H1 (cell line): ENCODE results near the gene CYP2C9. TPM values are rescaled to one million over a fixed set of nuclear protein-coding genes. Genes with fewer than 3 reads are reported as not detected.

ENCODE experiments used
- CTCF ChIA-PET: fragments of 300-600 bp; sonication (Branson Sonifier 250); formaldehyde crosslinking; loops from one replicate; lab custom pipeline; 2021; ENCODE audit not compliant: partially characterized antibody; lab: Charles Lee
- POLR2A ChIA-PET: fragments of 300-600 bp; sonication (Branson Sonifier 250); formaldehyde crosslinking; loops from one replicate; lab custom pipeline; 2021; ENCODE audit warnings: inconsistent platforms; ENCODE audit not compliant: partially characterized antibody; lab: Charles Lee
- DNase-seq, 2 experiments: peaks; one replicate each; pipeline versions ENCODE4 v3.0.0 to v3.0.0-alpha.2; 2010 to 2022; ENCODE audit warnings: low spot score in 2 of 2, low read depth in 1 of 2, mixed read lengths in 1 of 2
- FAIRE-seq: peaks from 2 replicates; lab custom pipeline; 2011; peaks lifted over from hg19 to GRCh38; lab: Jason Lieb, UNC
- H2AFZ ChIP-seq: 2 replicates; pipeline ENCODE4 v1.8.1; 2012; ENCODE audit warnings: low read length, inconsistent platforms
- H2AK5ac ChIP-seq: 2 replicates; pipeline ENCODE4 v1.6.1; 2013; ENCODE audit warnings: low read depth, low read length
- H2BK120ac ChIP-seq: replicated peaks from 2 replicates; pipeline ENCODE3; 2013; ENCODE audit warnings: low read depth, low read length, inconsistent platforms
- H2BK12ac ChIP-seq: 2 replicates; pipeline ENCODE4 v1.6.1; 2013; ENCODE audit warnings: low read depth, low read length
- H2BK15ac ChIP-seq: 2 replicates; pipeline ENCODE4 v1.6.1; 2013; ENCODE audit warnings: low read length
- H2BK20ac ChIP-seq: 2 replicates; pipeline ENCODE4 v1.6.1; 2013; ENCODE audit warnings: low read length
- H2BK5ac ChIP-seq: 2 replicates; pipeline ENCODE4 v1.6.1; 2013; ENCODE audit warnings: low read depth, low read length
- H3K14ac ChIP-seq: 2 replicates; pipeline ENCODE4 v1.6.1; 2013; ENCODE audit warnings: inconsistent platforms; ENCODE audit not compliant: insufficient read length
- H3K18ac ChIP-seq: 2 replicates; pipeline ENCODE4 v1.6.1; 2013; ENCODE audit warnings: low read length; ENCODE audit errors: extremely low read depth
- H3K23ac ChIP-seq: 2 replicates; pipeline ENCODE4 v1.6.1; 2013; ENCODE audit warnings: inconsistent platforms; ENCODE audit not compliant: insufficient read length
- H3K23me2 ChIP-seq: 2 replicates; pipeline ENCODE4 v1.6.1; 2013; ENCODE audit warnings: low read depth, low read length
- H3K27ac ChIP-seq: 2 replicates; pipeline ENCODE4 v1.6.1; 2011; ENCODE audit warnings: low read depth, low read length, inconsistent platforms
- H3K27me3 ChIP-seq, 4 experiments: replicated peaks in 1 of 4; 1 replicate in 1 of 4; 2 replicates in 3 of 4; pipeline versions ENCODE4 v1.6.1 to v1.8.1; 2011 to 2013; ENCODE audit warnings: low read length in 3 of 4, mild to moderate bottlenecking in 3 of 4, inconsistent platforms in 2 of 4, mixed read lengths in 2 of 4, moderate library complexity in 1 of 4; ENCODE audit not compliant: control insufficient read depth in 3 of 4, insufficient read depth in 3 of 4; ENCODE audit errors: extremely low read depth in 1 of 4
- H3K36me3 ChIP-seq, 4 experiments: 2 replicates each; pipeline versions ENCODE4 v1.6.1 to v1.8.1; 2011 to 2013; ENCODE audit warnings: mild to moderate bottlenecking in 4 of 4, low read length in 3 of 4, moderate library complexity in 2 of 4, control low read depth in 1 of 4, inconsistent platforms in 1 of 4; ENCODE audit not compliant: insufficient read depth in 4 of 4, control insufficient read depth in 2 of 4
- H3K4ac ChIP-seq: replicated peaks from 2 replicates; pipeline ENCODE3; 2013; ENCODE audit warnings: low read length, low read depth, mixed read lengths, inconsistent platforms; ENCODE audit not compliant: insufficient read length
- H3K4me1 ChIP-seq, 4 experiments: replicated peaks in 1 of 4; 1 replicate in 1 of 4; 2 replicates in 3 of 4; pipeline versions ENCODE4 v1.6.1 to v1.8.1; 2011 to 2013; ENCODE audit warnings: low read length in 3 of 4, inconsistent platforms in 2 of 4, mixed read lengths in 1 of 4; ENCODE audit not compliant: insufficient read depth in 4 of 4, control insufficient read depth in 3 of 4
- H3K4me2 ChIP-seq, 2 experiments: 2 replicates each; pipeline versions ENCODE4 v1.6.1 to v1.8.1; 2011 to 2013; ENCODE audit warnings: low read depth in 2 of 2, low read length in 2 of 2, control low read depth in 1 of 2, inconsistent platforms in 1 of 2, mild to moderate bottlenecking in 1 of 2; ENCODE audit not compliant: insufficient read depth in 1 of 2
- H3K4me3 ChIP-seq, 4 experiments: fragments of 200-600, 300-600 bp in 1 of 4; sonication (generic), shearing (Covaris generic), sonication (Bioruptor Twin) in 1 of 4; 2 replicates each; pipeline versions ENCODE4 v1.5.1 to v1.8.1; 2011 to 2016; ENCODE audit warnings: low read length in 4 of 4, low read depth in 3 of 4, control low read depth in 2 of 4, inconsistent platforms in 2 of 4, mild to moderate bottlenecking in 2 of 4, mixed read lengths in 1 of 4, moderate library complexity in 1 of 4; ENCODE audit not compliant: insufficient read depth in 2 of 4; ENCODE audit errors: extremely low read depth in 1 of 4
- H3K56ac ChIP-seq: replicated peaks from 2 replicates; pipeline ENCODE3; 2013; ENCODE audit warnings: low read depth, mild to moderate bottlenecking, mixed read lengths, low read length, inconsistent platforms; ENCODE audit not compliant: insufficient read length
- H3K79me1 ChIP-seq: 2 replicates; pipeline ENCODE4 v1.6.1; 2013; ENCODE audit warnings: low read depth, low read length, control low read depth
- H3K79me2 ChIP-seq, 2 experiments: 2 replicates each; pipeline versions ENCODE4 v1.6.1 to v1.8.1; 2012 to 2013; ENCODE audit warnings: low read length in 2 of 2, mild to moderate bottlenecking in 2 of 2, inconsistent platforms in 1 of 2; ENCODE audit not compliant: insufficient read depth in 2 of 2, control insufficient read depth in 1 of 2
- H3K9ac ChIP-seq, 4 experiments: replicated peaks in 1 of 4; 1 replicate in 1 of 4; 2 replicates in 3 of 4; pipeline versions ENCODE4 v1.6.1 to v1.8.1; 2011 to 2013; ENCODE audit warnings: low read depth in 3 of 4, low read length in 3 of 4, control low read depth in 2 of 4, mild to moderate bottlenecking in 2 of 4, moderate library complexity in 2 of 4, inconsistent platforms in 1 of 4; ENCODE audit errors: extremely low read depth in 1 of 4
- H3K9me3 ChIP-seq, 2 experiments: 2 replicates each; pipeline versions ENCODE4 v1.6.1 to v1.8.1; 2012 to 2013; ENCODE audit warnings: mild to moderate bottlenecking in 2 of 2, moderate library complexity in 2 of 2, control low read depth in 1 of 2, inconsistent platforms in 1 of 2, low read depth in 1 of 2, low read length in 1 of 2, mixed read lengths in 1 of 2; ENCODE audit not compliant: insufficient read depth in 2 of 2
- H4K20me1 ChIP-seq, 2 experiments: replicated peaks in 1 of 2; 2 replicates each; pipeline versions ENCODE3 to v1.8.1; 2011 to 2013; ENCODE audit warnings: inconsistent platforms in 2 of 2, low read length in 2 of 2, mild to moderate bottlenecking in 1 of 2; ENCODE audit not compliant: insufficient read depth in 2 of 2, control insufficient read depth in 1 of 2
- H4K5ac ChIP-seq: 2 replicates; pipeline ENCODE4 v1.6.1; 2013; ENCODE audit warnings: low read length, low read depth, mixed read lengths, inconsistent platforms; ENCODE audit not compliant: insufficient read length
- H4K8ac ChIP-seq: 2 replicates; pipeline ENCODE4 v1.8.0; 2013; ENCODE audit warnings: mild to moderate bottlenecking, moderate library complexity, low read length, inconsistent platforms; ENCODE audit not compliant: insufficient read depth; ENCODE audit errors: extremely low read depth
- H4K91ac ChIP-seq: replicated peaks from 2 replicates; pipeline ENCODE3; 2013; ENCODE audit warnings: low read length, mixed read lengths, inconsistent platforms; ENCODE audit not compliant: insufficient read length
- CHD1 ChIP-seq: IDR thresholded peaks from 2 replicates; pipeline ENCODE4 v1.6.1; 2012; ENCODE audit warnings: low read depth, low read length, improper control_type of control experiment
- RAD21 ChIP-seq, 2 experiments: IDR thresholded peaks in 1 of 2; conservative IDR thresholded peaks in 1 of 2; 2 replicates each; pipeline ENCODE4 v1.6.1; 2011; ENCODE audit warnings: low read depth in 2 of 2, low read length in 2 of 2, improper control_type of control experiment in 1 of 2, inconsistent platforms in 1 of 2, mild to moderate bottlenecking in 1 of 2, moderate library complexity in 1 of 2
- WGBS, 2 experiments: shearing (Covaris generic) in 1 of 2; methylation state at CpG; one replicate each; pipeline versions ENCODE4 v1.1.6 to v1.1.7; 2013 to 2015; ENCODE audit warnings: low lambda C conversion rate in 2 of 2, mixed read lengths in 2 of 2, inconsistent platforms in 1 of 2, low coverage in 1 of 2, missing lambda C conversion rate in 1 of 2; ENCODE audit not compliant: insufficient replicate concordance in 2 of 2, insufficient coverage in 1 of 2, insufficient read length in 1 of 2; ENCODE audit errors: extremely low coverage in 1 of 2, missing lambda C conversion rate in 1 of 2; 5-methylcytosine and 5-hydroxymethylcytosine counted together
- polyA plus RNA-seq, 7 experiments: library from polyadenylated mRNA; depleted of rRNA in 3 of 7; stranded (reverse) in 5 of 7; unstranded in 2 of 7; fragments of >200 nt in 5 of 7; fragments of 200-250 nt in 2 of 7; gene quantifications; 1 replicate in 5 of 7; 2 replicates in 1 of 7; 4 replicates in 1 of 7; pipeline versions ENCODE4 v1.2.1 to v1.2.3, GENCODE V29; 2011 to 2013; ENCODE audit warnings: missing spikeins in 2 of 7, mixed read lengths in 2 of 7
- total RNA-seq: library from RNA; stranded (reverse); fragmentation: NEBNext Ultra II Directional; extraction: Animal tissue kit (Norgen Biotek cat#: 25700); gene quantifications from 2 replicates; pipeline ENCODE4 v1.2.1, GENCODE V29; 2021
- TF ChIP-seq, protein P1 (sequence below), 3 experiments: IDR thresholded peaks; 1 replicate in 2 of 3; 2 replicates in 1 of 3; pipeline versions ENCODE4 v1.5.1 to v1.6.1; 2011; ENCODE audit warnings: low read length in 3 of 3, mild to moderate bottlenecking in 3 of 3, inconsistent platforms in 2 of 3, low read depth in 1 of 3, moderate library complexity in 1 of 3; ENCODE audit not compliant: insufficient read depth in 1 of 3; ENCODE audit errors: control extremely low read depth in 1 of 3

Gene CYP2C9
- total and polyA plus RNA-seq, 2 of the 8 experiments (the other 6 are each of a cell fraction or from before 2014, with no cell fraction given) = 0.03 TPM; not detected in 1

DNA sequence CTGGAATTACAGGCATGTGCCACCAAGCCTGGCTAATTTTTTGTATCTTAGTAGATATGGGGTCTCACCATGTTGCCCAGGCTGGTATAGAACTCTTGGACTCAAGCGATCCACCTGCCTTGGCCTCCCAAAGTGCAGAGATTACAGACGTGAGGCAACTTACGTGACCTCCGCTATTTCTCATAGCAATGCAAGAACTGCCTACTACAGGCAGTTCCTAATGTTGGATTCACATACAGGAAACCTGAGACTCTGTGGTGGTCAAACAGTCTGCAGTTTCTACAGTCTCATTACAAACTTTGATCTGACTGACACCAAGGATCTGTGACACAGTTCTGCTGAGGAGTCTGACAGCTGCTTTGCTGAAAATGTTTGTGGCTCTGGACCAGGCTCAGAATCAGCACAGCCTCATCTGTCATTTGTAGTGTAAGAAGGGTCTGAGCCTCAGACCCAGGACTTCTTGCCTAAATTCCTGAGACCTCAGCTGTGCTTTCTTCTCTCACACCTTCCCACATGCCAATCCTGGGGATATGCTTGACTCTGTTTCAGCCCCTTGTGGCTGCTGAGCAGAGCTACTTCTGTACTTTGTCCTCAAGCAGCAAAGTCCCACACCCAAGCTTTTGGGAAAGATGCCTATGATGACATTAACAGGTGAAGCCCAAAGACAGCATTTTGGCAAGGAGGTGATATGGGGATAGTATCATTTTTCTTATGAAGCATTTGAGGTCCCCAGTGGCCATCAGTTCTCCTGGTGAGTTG, 48.0 kb upstream of the CYP2C9 start:
- WGBS, 2 experiments = 81% methylated on average over 4 of the region's 4 CpGs; no CpG with 5 or more reads in 1 of the 2 experiments
- Histone ChIP-seq H3K23me2 (no peaks in the 10 kb centered on the region), H4K8ac (no peak overlapping the region), H3K56ac (no peak overlapping the region), H3K4ac (no peak overlapping the region), H2AK5ac (no peak overlapping the region), H3K4me2 (no peak overlapping the region), H3K27ac (no peak overlapping the region), H3K79me1 (no peaks in the 10 kb centered on the region), H3K4me3 (no peak overlapping the region), H2BK20ac (no peak overlapping the region), H4K5ac (no peak overlapping the region), H3K9me3 (peaks cover 4 to 6% of the 10 kb centered on the region in 2 experiments; a peak in 3 of 4 replicates), H3K79me2 (no peaks in the 10 kb centered on the region), H2BK15ac (no peak overlapping the region), H2AFZ (no peak overlapping the region), H3K9ac (no peak overlapping the region), H3K23ac (no peak overlapping the region), H3K18ac (no peak overlapping the region), H4K91ac (no peak overlapping the region), H2BK5ac (no peak overlapping the region), H2BK120ac (no peak overlapping the region), H3K4me1 (no peaks in the 10 kb centered on the region)
- DNase-seq (no peak), FAIRE-seq (peak; percentile 28)
- POLR2A ChIA-PET = interaction anchor here (0.6 kb wide), 1 partner anchor 154 kb away, joined by 6 read pairs; no protein-coding TSS in a partner anchor
- TF ChIP-seq CHD1 (no peak), RAD21 (IDR thresholded peaks at IDR 0.05 in 1 of 2, conservative IDR thresholded peaks at IDR 0.05 in 1 of 2; ENCODE audit: low read depth in 2 of 2, low read length in 2 of 2) (peak in 1 of 2 experiments; percentile 21; a peak in 2 of 4 replicates)
- TF ChIP-seq, protein P1, sequence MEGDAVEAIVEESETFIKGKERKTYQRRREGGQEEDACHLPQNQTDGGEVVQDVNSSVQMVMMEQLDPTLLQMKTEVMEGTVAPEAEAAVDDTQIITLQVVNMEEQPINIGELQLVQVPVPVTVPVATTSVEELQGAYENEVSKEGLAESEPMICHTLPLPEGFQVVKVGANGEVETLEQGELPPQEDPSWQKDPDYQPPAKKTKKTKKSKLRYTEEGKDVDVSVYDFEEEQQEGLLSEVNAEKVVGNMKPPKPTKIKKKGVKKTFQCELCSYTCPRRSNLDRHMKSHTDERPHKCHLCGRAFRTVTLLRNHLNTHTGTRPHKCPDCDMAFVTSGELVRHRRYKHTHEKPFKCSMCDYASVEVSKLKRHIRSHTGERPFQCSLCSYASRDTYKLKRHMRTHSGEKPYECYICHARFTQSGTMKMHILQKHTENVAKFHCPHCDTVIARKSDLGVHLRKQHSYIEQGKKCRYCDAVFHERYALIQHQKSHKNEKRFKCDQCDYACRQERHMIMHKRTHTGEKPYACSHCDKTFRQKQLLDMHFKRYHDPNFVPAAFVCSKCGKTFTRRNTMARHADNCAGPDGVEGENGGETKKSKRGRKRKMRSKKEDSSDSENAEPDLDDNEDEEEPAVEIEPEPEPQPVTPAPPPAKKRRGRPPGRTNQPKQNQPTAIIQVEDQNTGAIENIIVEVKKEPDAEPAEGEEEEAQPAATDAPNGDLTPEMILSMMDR (IDR thresholded peaks at IDR 0.05; ENCODE audit: control extremely low read depth in 1 of 3, insufficient read depth in 1 of 3, low read depth in 1 of 3, low read length in 3 of 3) = peak in 2 of 3 experiments; percentile 16 to 32; a peak in 3 of 4 replicates
- TF ChIP-seq, all 59 proteins: peak for 2
- Histone ChIP-seq H3K27me3 (no peaks in the 10 kb centered on the region), H3K14ac (no peak overlapping the region), H4K20me1 (no peaks in the 10 kb centered on the region), H3K36me3 (no peaks in the 10 kb centered on the region), H2BK12ac (no peak overlapping the region)
- CTCF ChIA-PET = interaction anchor here (2.4 kb wide), 1 partner anchor 11 kb away, joined by 10 read pairs; no protein-coding TSS in a partner anchor
